DND-41 (cell line): ENCODE results near the gene XPR1.

Experiments
- ATAC-seq: fragments of 200-7000 bp; cut with Tn5 transposase; 3 replicates; pipeline ENCODE4 v1.9.1; 2021; ENCODE audit warnings: low read depth; ENCODE audit not compliant: insufficient read depth
- DNase-seq: peaks from one replicate; pipeline ENCODE4 v3.0.0-alpha.2; 2020
- H2AFZ ChIP-seq: 2 replicates; pipeline ENCODE4 v1.6.0; 2012; ENCODE audit warnings: low read depth, low read length
- H3K27ac ChIP-seq: 2 replicates; pipeline ENCODE4 v1.5.1; 2012; ENCODE audit warnings: low read length, inconsistent platforms
- H3K27me3 ChIP-seq: fragments of 200-600 bp; sonication (generic); 2 replicates; pipeline ENCODE4 v1.6.0; 2012; ENCODE audit warnings: low read length, mild to moderate bottlenecking, inconsistent platforms; ENCODE audit not compliant: insufficient read depth, poor library complexity
- H3K36me3 ChIP-seq: 2 replicates; pipeline ENCODE4 v1.5.1; 2012; ENCODE audit warnings: low read length, inconsistent platforms; ENCODE audit not compliant: insufficient read depth
- H3K4me1 ChIP-seq: 2 replicates; pipeline ENCODE4 v1.5.1; 2012; ENCODE audit warnings: mild to moderate bottlenecking, low read length; ENCODE audit not compliant: insufficient read depth
- H3K4me2 ChIP-seq: 2 replicates; pipeline ENCODE4 v1.6.0; 2012; ENCODE audit warnings: mild to moderate bottlenecking, moderate library complexity, low read length, inconsistent platforms; ENCODE audit not compliant: insufficient read depth
- H3K4me3 ChIP-seq, 2 experiments: fragments of 200-600 bp in 1 of 2; shearing (Covaris generic) in 1 of 2; 2 replicates each; pipeline ENCODE4 v1.5.1; 2012 to 2016; ENCODE audit warnings: inconsistent platforms in 2 of 2, low read length in 2 of 2, mild to moderate bottlenecking in 2 of 2, low read depth in 1 of 2, moderate library complexity in 1 of 2
- H3K79me2 ChIP-seq: 2 replicates; pipeline ENCODE4 v1.6.0; 2012; ENCODE audit warnings: low read length, inconsistent platforms; ENCODE audit not compliant: insufficient read depth
- H3K9ac ChIP-seq: 2 replicates; pipeline ENCODE4 v1.6.0; 2012; ENCODE audit warnings: low read depth, mild to moderate bottlenecking, inconsistent platforms, low read length, moderate library complexity
- H3K9me3 ChIP-seq: 2 replicates; pipeline ENCODE4 v1.5.1; 2012; ENCODE audit warnings: low read length, moderate library complexity, mild to moderate bottlenecking, inconsistent platforms; ENCODE audit not compliant: insufficient read depth, severe bottlenecking
- H4K20me1 ChIP-seq: 2 replicates; pipeline ENCODE4 v1.6.0; 2012; ENCODE audit warnings: low read length; ENCODE audit not compliant: insufficient read depth
- EZH2 ChIP-seq: IDR thresholded peaks from 3 replicates; pipeline ENCODE4 v1.6.1; 2012; ENCODE audit warnings: borderline replicate concordance, low read depth, mild to moderate bottlenecking, moderate library complexity, low read length, inconsistent platforms; ENCODE audit not compliant: severe bottlenecking
- TF ChIP-seq, protein P1 (sequence below): IDR thresholded peaks from 2 replicates; pipeline ENCODE4 v1.5.1; 2012; ENCODE audit warnings: borderline replicate concordance, low read length, moderate library complexity, mild to moderate bottlenecking; ENCODE audit not compliant: poor library complexity, severe bottlenecking; ENCODE audit errors: extremely low read depth

The XPR1 gene

GRCh38 chr1:180848191-180848590, 216.4 kb downstream of the XPR1 start:
- Histone ChIP-seq H2AFZ (no peak overlapping the region), H3K9me3 (no peaks in the 10 kb centered on the region), H3K79me2 (no peaks in the 10 kb centered on the region), H4K20me1 (no peaks in the 10 kb centered on the region), H3K27me3 (no peaks in the 10 kb centered on the region), H3K4me1 (peaks cover 19% of the 10 kb centered on the region), H3K9ac (no peak overlapping the region), H3K4me3 (no peak overlapping the region), H3K36me3 (peaks cover 4% of the 10 kb centered on the region), H3K4me2 (no peak overlapping the region), H3K27ac (no peak overlapping the region)
- DNase-seq (no peak), ATAC-seq (no peak)
- no peak for TF ChIP-seq EZH2
- TF ChIP-seq, protein P1, sequence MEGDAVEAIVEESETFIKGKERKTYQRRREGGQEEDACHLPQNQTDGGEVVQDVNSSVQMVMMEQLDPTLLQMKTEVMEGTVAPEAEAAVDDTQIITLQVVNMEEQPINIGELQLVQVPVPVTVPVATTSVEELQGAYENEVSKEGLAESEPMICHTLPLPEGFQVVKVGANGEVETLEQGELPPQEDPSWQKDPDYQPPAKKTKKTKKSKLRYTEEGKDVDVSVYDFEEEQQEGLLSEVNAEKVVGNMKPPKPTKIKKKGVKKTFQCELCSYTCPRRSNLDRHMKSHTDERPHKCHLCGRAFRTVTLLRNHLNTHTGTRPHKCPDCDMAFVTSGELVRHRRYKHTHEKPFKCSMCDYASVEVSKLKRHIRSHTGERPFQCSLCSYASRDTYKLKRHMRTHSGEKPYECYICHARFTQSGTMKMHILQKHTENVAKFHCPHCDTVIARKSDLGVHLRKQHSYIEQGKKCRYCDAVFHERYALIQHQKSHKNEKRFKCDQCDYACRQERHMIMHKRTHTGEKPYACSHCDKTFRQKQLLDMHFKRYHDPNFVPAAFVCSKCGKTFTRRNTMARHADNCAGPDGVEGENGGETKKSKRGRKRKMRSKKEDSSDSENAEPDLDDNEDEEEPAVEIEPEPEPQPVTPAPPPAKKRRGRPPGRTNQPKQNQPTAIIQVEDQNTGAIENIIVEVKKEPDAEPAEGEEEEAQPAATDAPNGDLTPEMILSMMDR, result no peak

DNA sequence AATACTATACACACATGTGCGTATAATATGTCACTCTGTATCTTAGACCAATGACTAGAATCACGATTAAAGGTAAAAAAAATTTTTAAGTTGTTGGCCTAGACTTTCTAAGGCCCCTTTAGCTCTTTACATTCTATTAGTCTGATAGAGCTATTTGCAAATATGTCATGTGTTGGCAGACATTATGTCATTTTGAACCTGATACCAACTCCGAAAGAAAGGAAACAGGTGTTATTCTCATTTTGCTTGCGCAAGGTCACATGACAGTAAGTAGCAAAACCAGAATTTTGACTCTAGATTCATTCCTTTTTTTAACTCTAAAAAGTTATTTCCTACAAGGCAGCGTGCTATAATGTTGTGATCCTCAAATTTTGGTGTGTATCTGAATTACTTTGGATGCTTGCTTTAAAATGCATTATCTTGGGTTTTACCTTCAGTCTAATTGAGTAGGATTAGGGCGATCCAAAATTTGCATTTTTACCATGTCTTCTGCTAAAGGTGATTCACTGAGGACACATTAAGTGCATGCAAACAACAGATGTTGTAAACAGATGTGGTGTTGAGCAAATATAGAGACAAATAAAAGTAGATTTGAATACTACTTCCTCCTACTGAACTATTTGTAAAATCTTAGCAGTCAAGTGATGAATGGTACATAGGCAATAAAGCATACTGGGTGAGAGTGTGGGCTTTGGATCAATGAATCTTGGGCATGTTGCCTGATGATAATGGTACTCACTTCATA, 217.4 kb downstream of the XPR1 start:
- Histone ChIP-seq H4K20me1 (no peaks in the 10 kb centered on the region), H3K27me3 (no peaks in the 10 kb centered on the region), H3K36me3 (peaks cover 4% of the 10 kb centered on the region), H2AFZ (no peak overlapping the region), H3K9ac (no peak overlapping the region), H3K79me2 (no peaks in the 10 kb centered on the region), H3K27ac (no peak overlapping the region), H3K9me3 (no peaks in the 10 kb centered on the region), H3K4me1 (peaks cover 29% of the 10 kb centered on the region), H3K4me2 (no peak overlapping the region), H3K4me3 (no peak overlapping the region)
- ATAC-seq (no peak), DNase-seq (no peak)
- no peak for TF ChIP-seq EZH2
- TF ChIP-seq, protein P1, result no peak

GRCh38 chr1:180851995-180852887, 220.4 kb downstream of the XPR1 start:
- H3K9me3 ChIP-seq, result no peaks in the 10 kb centered on the region
- H3K4me1 ChIP-seq, result peaks cover 31% of the 10 kb centered on the region
- H3K4me3 ChIP-seq, result no peak overlapping the region
- ATAC-seq (peak; percentile 81), DNase-seq (peak; percentile 11)
- H3K79me2 ChIP-seq, result no peaks in the 10 kb centered on the region
- TF ChIP-seq EZH2, result no peak
- TF ChIP-seq, protein P1, result no peak
- H3K36me3 ChIP-seq, result no peaks in the 10 kb centered on the region
- no peak overlapping the region for H3K27ac ChIP-seq
- no peak overlapping the region for H3K4me2 ChIP-seq
- H3K9ac ChIP-seq, result no peak overlapping the region
- H4K20me1 ChIP-seq, result no peaks in the 10 kb centered on the region
- H3K27me3 ChIP-seq, result no peaks in the 10 kb centered on the region
- no peak overlapping the region for H2AFZ ChIP-seq
